PC-9 (cell line): ENCODE measurements around the gene TIFAB.

Source experiments
- CTCF ChIP-seq: fragments of 200-600 bp; sonication (generic); conservative IDR thresholded peaks from 2 replicates; pipeline ENCODE4 v1.6.1; 2017; ENCODE audit warnings: mixed run types, antibody characterized with exemption, mild to moderate bottlenecking, moderate library complexity
- EZH2 ChIP-seq: fragments of 200-600 bp; sonication (generic); IDR thresholded peaks from 2 replicates; pipeline ENCODE4 v1.8.0; 2017; ENCODE audit warnings: antibody characterized with exemption, low read depth

GRCh38 chr5:135486131-135487036 is 34.2 kb upstream of the TIFAB start:
- TF ChIP-seq CTCF = no peak
- TF ChIP-seq EZH2 = no peak
